ENCODE data around the gene BCL2L15. TPM values are rescaled to one million over a fixed set of nuclear protein-coding genes. Genes with fewer than 3 reads are reported as not detected.

Gene BCL2L15
- total RNA-seq, 2 experiments from 2014 or later, result 0.15 to 0.43 TPM

DNA sequence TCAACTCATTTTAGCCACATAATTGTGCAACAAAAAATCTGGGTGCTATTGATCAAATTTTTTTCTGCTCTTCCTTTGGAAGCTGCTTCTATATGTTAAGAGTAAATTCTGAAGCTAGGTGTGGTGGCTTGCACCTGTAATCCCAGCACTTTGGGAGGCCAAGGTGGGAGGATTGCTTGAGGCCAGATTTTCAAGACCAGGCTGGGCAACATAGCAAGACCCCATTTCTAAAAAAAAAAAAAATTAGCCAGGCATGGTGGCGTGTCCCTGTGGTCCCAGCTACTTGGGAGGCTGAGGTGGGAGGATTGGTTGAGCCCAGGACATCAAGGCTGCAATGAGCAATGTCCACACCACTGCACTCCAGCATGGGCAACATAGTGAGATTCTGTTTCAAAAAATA, 50.8 kb downstream of the BCL2L15 start:
- no peak overlapping the region for H3K27ac Mint-ChIP-seq
- peaks cover 40% of the 10 kb centered on the region for H3K36me3 Mint-ChIP-seq (ENCODE audit: low read depth)
- H3K9me3 Mint-ChIP-seq, result no peaks in the 10 kb centered on the region
- CTCF ChIA-PET, result interaction anchor here (0.6 to 3.3 kb wide), 16 partner anchors 13 to 894 kb away, joined by 3 to 24 read pairs (median 4); partner anchors contain the start of genes AP4B1, DCLRE1B, HIPK1 and RSBN1
- H3K4me1 Mint-ChIP-seq (ENCODE audit: low read depth), result peaks cover 3% of the 10 kb centered on the region
- H3K4me3 Mint-ChIP-seq, result no peak overlapping the region
- intact Hi-C loops (cut with micrococcal nuclease), result no loop called here
- no peaks in the 10 kb centered on the region for H3K27me3 Mint-ChIP-seq (ENCODE audit: low read depth)
- DNase-seq, result no peak

DNA sequence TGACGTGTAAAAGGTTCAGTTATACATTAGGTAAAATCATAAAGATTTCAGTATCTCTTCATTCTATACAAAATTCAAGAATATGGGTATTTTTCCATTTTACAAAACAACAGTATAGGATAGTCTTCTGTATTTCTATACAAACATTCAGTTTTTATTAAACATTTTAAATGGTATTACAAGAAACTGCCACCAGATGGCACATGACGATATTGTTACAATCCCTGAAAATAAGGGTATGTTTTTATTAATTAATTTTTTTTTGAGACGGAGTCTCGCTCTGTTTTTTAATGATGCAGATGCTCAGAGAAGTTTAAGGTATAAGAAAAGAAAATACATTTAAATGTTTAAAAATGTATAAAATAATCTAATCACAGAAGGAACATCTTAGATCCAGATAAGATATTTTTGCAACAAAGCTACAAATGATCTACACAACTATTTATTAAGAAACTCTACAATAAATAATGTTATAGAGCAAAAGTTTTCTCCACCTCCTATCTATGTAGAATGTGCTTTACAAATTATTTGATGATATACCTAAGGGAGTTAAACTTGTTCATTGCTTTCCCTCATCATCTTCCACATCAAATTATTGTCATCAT, 51.6 kb downstream of the BCL2L15 start:
- DNase-seq, result peak; percentile 35
- CTCF ChIA-PET, result interaction anchor here (0.6 to 3.3 kb wide), 24 partner anchors 12 to 452 kb away, joined by 3 to 24 read pairs (median 5); partner anchors contain the start of genes AP4B1, DCLRE1B, HIPK1 and OLFML3
- H3K9me3 Mint-ChIP-seq, result no peaks in the 10 kb centered on the region
- peaks cover 39% of the 10 kb centered on the region for H3K36me3 Mint-ChIP-seq (ENCODE audit: low read depth)
- intact Hi-C loops (cut with micrococcal nuclease), result loop anchor here (1.0 kb wide), 3 partner anchors 39 to 94 kb away; partner anchors contain the start of genes DCLRE1B and HIPK1
- no peak overlapping the region for H3K4me3 Mint-ChIP-seq
- H3K4me1 Mint-ChIP-seq (ENCODE audit: low read depth), result peaks cover 3% of the 10 kb centered on the region
- H3K27me3 Mint-ChIP-seq (ENCODE audit: low read depth), result no peaks in the 10 kb centered on the region
- H3K27ac Mint-ChIP-seq, result no peak overlapping the region

DNA sequence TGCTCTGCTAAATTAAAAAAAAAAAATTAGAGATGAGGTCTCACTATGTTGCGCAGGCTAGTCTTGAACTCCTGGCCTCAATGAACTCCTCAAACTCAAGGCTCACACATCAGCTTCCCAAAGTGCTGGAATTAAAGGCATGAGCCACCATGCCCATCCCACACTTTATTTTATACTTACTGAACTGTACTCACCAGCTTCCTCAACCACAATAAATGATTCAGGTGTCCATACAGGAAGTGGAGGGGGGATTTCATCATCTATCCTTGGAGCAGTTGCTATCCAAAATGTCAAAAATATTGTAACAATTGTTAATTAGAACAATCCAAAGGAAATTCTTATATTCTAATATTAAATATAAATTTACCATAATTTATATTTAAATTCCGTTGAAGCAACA, 52.7 kb downstream of the BCL2L15 start:
- peaks cover 34% of the 10 kb centered on the region for H3K36me3 Mint-ChIP-seq (ENCODE audit: low read depth)

More for the DNA sequence above, 52.7 kb downstream of the BCL2L15 start:
- intact Hi-C loops (cut with micrococcal nuclease), result loop anchor here (1.0 kb wide), 3 partner anchors 40 to 95 kb away; partner anchors contain the start of genes DCLRE1B and HIPK1
- Mint-ChIP-seq H3K27me3 (ENCODE audit: low read depth) (no peaks in the 10 kb centered on the region), H3K27ac (no peak overlapping the region), H3K9me3 (no peaks in the 10 kb centered on the region), H3K4me1 (ENCODE audit: low read depth) (peaks cover 3% of the 10 kb centered on the region), H3K4me3 (no peak overlapping the region)
- CTCF ChIA-PET, result interaction anchor here (0.6 to 3.3 kb wide), 16 partner anchors 17 to 810 kb away, joined by 3 to 24 read pairs (median 6); partner anchors contain the start of genes AP4B1, DCLRE1B, HIPK1 and OLFML3
- DNase-seq, result no peak

Other genes starting within 250 kb of the BCL2L15 start
- 1 to 10 TPM; 5.4 to 6.3 TPM for gene PHTF1, start 128.1 kb downstream of the BCL2L15 start, total RNA-seq
- 10 to 100 TPM; 13.6 to 14.3 TPM for gene RSBN1, start 75.1 kb downstream of the BCL2L15 start, total RNA-seq
- gene PTPN22, start 15.9 kb downstream of the BCL2L15 start, total RNA-seq, result 10 to 100 TPM; 43.9 to 50.9 TPM
- gene AP4B1, start 17.2 kb upstream of the BCL2L15 start, total RNA-seq, result 10 to 100 TPM; 35.7 to 40.2 TPM
- 10 to 100 TPM; 17.7 to 18.3 TPM for gene DCLRE1B, start 17.7 kb upstream of the BCL2L15 start, total RNA-seq
- 10 to 100 TPM; 47.7 to 51.0 TPM for gene HIPK1, start 41.7 kb upstream of the BCL2L15 start, total RNA-seq
- gene OLFML3, start 91.9 kb upstream of the BCL2L15 start, total RNA-seq, result under 1 TPM in 1 of 2 experiments, not detected in 1; 0.10 TPM